Activated T-cell treated with anti-CD3 and anti-CD28 coated beads for 48 hours (primary cell): ENCODE results near the gene CDC14A.
A peak's percentile ranks its signal among the peaks of the same experiment; 100 is the strongest.

Experiments used
- DNase-seq: peaks from one replicate; pipeline ENCODE4 v3.0.0-alpha.2; 2020; ENCODE audit warnings: low read depth

Gene CDC14A

GRCh38 chr1:100452641-100453040 lies 100.3 kb downstream of the CDC14A start:
- DNase-seq = no peak

- DNase-seq = no peak
Observed at GRCh38 chr1:100455478-100456072, 103.3 kb downstream of the CDC14A start.

- no peak for DNase-seq
Observed at GRCh38 chr1:100456880-100457279, 104.6 kb downstream of the CDC14A start.

GRCh38 chr1:100457683-100458082 lies 105.4 kb downstream of the CDC14A start:
- no peak for DNase-seq

GRCh38 chr1:100458661-100459357 lies 106.5 kb downstream of the CDC14A start:
- DNase-seq = no peak

GRCh38 chr1:100459358-100460114 lies 107.2 kb downstream of the CDC14A start:
- DNase-seq = peak; percentile 62

- DNase-seq = no peak
Observed at GRCh38 chr1:100461222-100461621, 108.9 kb downstream of the CDC14A start.

- DNase-seq = no peak
Observed at GRCh38 chr1:100462326-100463025, 110.2 kb downstream of the CDC14A start.

- peak; percentile 25 for DNase-seq
Observed at GRCh38 chr1:100463791-100464424, 111.6 kb downstream of the CDC14A start.

- DNase-seq = no peak
Observed at GRCh38 chr1:100469578-100469977, 117.3 kb downstream of the CDC14A start.

- DNase-seq = no peak
Observed at GRCh38 chr1:100474834-100475233, 122.5 kb downstream of the CDC14A start.

- no peak for DNase-seq
Observed at GRCh38 chr1:100476735-100477290, 124.5 kb downstream of the CDC14A start.

GRCh38 chr1:100478816-100479215 lies 126.5 kb downstream of the CDC14A start:
- no peak for DNase-seq

GRCh38 chr1:100479620-100480338 lies 127.5 kb downstream of the CDC14A start:
- DNase-seq = no peak

- DNase-seq = no peak
Observed at GRCh38 chr1:100481303-100481702, 129.0 kb downstream of the CDC14A start.

- DNase-seq = no peak
Observed at GRCh38 chr1:100482167-100482566, 129.9 kb downstream of the CDC14A start.

GRCh38 chr1:100482748-100483147 lies 130.4 kb downstream of the CDC14A start:
- no peak for DNase-seq

GRCh38 chr1:100483230-100483629 lies 130.9 kb downstream of the CDC14A start:
- DNase-seq = no peak

GRCh38 chr1:100485855-100486258 lies 133.6 kb downstream of the CDC14A start:
- DNase-seq = no peak

GRCh38 chr1:100494393-100495084 lies 142.2 kb downstream of the CDC14A start:
- DNase-seq = no peak
